Activated CD8-positive, alpha-beta T cell treated with anti-CD3 and anti-CD28 coated beads for 36 hours (primary cell): ENCODE data around the gene SH3BP5L. TPM values are rescaled to one million over a fixed set of nuclear protein-coding genes. Genes with fewer than 3 reads are reported as not detected.

Source experiments
- ATAC-seq: fragments of 200-7000 bp; cut with Tn5 transposase; one replicate; pipeline ENCODE4 v1.10.0; 2021; ENCODE audit warnings: mild to moderate bottlenecking, moderate library complexity
- CTCF ChIA-PET: fragments of 350-600 bp; sonication (Branson Sonifier 250); formaldehyde crosslinking; loops from one replicate; lab custom pipeline; 2021; ENCODE audit warnings: antibody characterized with exemption; lab: Charles Lee
- POLR2A ChIA-PET: fragments of 350-600 bp; sonication (Branson Sonifier 250); formaldehyde crosslinking; loops from one replicate; lab custom pipeline; 2021; ENCODE audit warnings: antibody characterized with exemption; lab: Charles Lee
- DNase-seq: peaks from one replicate; pipeline ENCODE4 v3.0.0-alpha.2; 2020
- H3K27ac Mint-ChIP-seq: one replicate; pipeline ENCODE4 v1.8.0; 2021; ENCODE audit warnings: mild to moderate bottlenecking, mixed read lengths
- H3K27me3 Mint-ChIP-seq: one replicate; pipeline ENCODE4 v1.8.0; 2021; ENCODE audit warnings: mixed read lengths
- H3K36me3 Mint-ChIP-seq: one replicate; pipeline ENCODE4 v1.8.0; 2021; ENCODE audit warnings: low read depth, mixed read lengths
- H3K4me1 Mint-ChIP-seq: one replicate; pipeline ENCODE4 v1.8.0; 2021; ENCODE audit warnings: low read depth, mixed read lengths
- H3K4me3 Mint-ChIP-seq: one replicate; pipeline ENCODE4 v1.8.0; 2021; ENCODE audit warnings: mild to moderate bottlenecking, moderate library complexity, mixed read lengths
- H3K9me3 Mint-ChIP-seq: one replicate; pipeline ENCODE4 v1.8.0; 2021; ENCODE audit warnings: mixed read lengths
- CTCF ChIP-seq: fragments of 200-600 bp; IDR thresholded peaks from one replicate; pipeline ENCODE4 v1.8.0; 2022; ENCODE audit warnings: antibody characterized with exemption, mild to moderate bottlenecking
- intact Hi-C: fragments of 100-400 bp; cut with micrococcal nuclease; formaldehyde crosslinking; loops from one replicate; pipeline ENCODE4 v1.10.0; 2022
- total RNA-seq, 2 experiments: library from RNA; stranded (reverse); gene quantifications; one replicate each; pipeline ENCODE4 v1.2.3, GENCODE V29; 2021

The SH3BP5L gene
- total RNA-seq, 2 experiments from 2014 or later: 16.2 to 18.3 TPM

GRCh38 chr1:248825573-248825908 is 174 bp downstream of the SH3BP5L start:
- Mint-ChIP-seq H3K4me3 (peak overlapping the region; percentile 83), H3K27ac (peak overlapping the region; percentile 100), H3K27me3 (no peaks in the 10 kb centered on the region), H3K4me1 (peaks cover 52% of the 10 kb centered on the region), H3K36me3 (peaks cover 12% of the 10 kb centered on the region), H3K9me3 (no peaks in the 10 kb centered on the region)
- TF ChIP-seq CTCF: no peak
- intact Hi-C loops: no loop called here
- ChIA-PET POLR2A (interaction anchor here (1.0 to 4.5 kb wide), 6 partner anchors 8 to 83 kb away, joined by 3 to 45 read pairs (median 4); partner anchors contain the start of genes ZNF672 and ZNF692), CTCF (interaction anchor here (0.7 to 4.8 kb wide), 14 partner anchors 12 to 204 kb away, joined by 3 to 56 read pairs (median 4); partner anchors contain the start of genes ZNF672 and ZNF692)
- ATAC-seq: peak; percentile 4
- no peak for DNase-seq

GRCh38 chr1:248825136-248825535 is 579 bp downstream of the SH3BP5L start:
- Mint-ChIP-seq H3K27me3 (no peaks in the 10 kb centered on the region), H3K4me3 (peak overlapping the region; percentile 83), H3K27ac (peak overlapping the region; percentile 100), H3K9me3 (no peaks in the 10 kb centered on the region), H3K4me1 (peaks cover 55% of the 10 kb centered on the region), H3K36me3 (peaks cover 16% of the 10 kb centered on the region)
- CTCF ChIA-PET: interaction anchor here (0.7 to 3.8 kb wide), 6 partner anchors 14 to 203 kb away, joined by 3 to 13 read pairs (median 4); no protein-coding TSS in a partner anchor
- POLR2A ChIA-PET: interaction anchor here (1.2 to 4.5 kb wide), 4 partner anchors 8 to 84 kb away, joined by 3 to 45 read pairs (median 4); partner anchors contain the start of gene ZNF672
- no peak for TF ChIP-seq CTCF
- intact Hi-C loops: no loop called here
- DNase-seq (no peak), ATAC-seq (no peak)

- H3K4me3 Mint-ChIP-seq: peak overlapping the region; percentile 83
- DNase-seq: no peak
- intact Hi-C loops: no loop called here
- ChIA-PET CTCF (interaction anchor here (0.7 to 3.8 kb wide), 4 partner anchors 14 to 202 kb away, joined by 3 to 13 read pairs (median 4); no protein-coding TSS in a partner anchor), POLR2A (interaction anchor here (4.5 kb wide), 1 partner anchor 13 kb away, joined by 45 read pairs; the partner anchor contains the start of gene ZNF672)
- no peaks in the 10 kb centered on the region for H3K9me3 Mint-ChIP-seq
- no peaks in the 10 kb centered on the region for H3K27me3 Mint-ChIP-seq
- ATAC-seq: no peak
- H3K27ac Mint-ChIP-seq: peak overlapping the region; percentile 100
- H3K4me1 Mint-ChIP-seq: peaks cover 58% of the 10 kb centered on the region
- TF ChIP-seq CTCF: no peak
- peaks cover 18% of the 10 kb centered on the region for H3K36me3 Mint-ChIP-seq
Observed at GRCh38 chr1:248824701-248825100, 1.0 kb downstream of the SH3BP5L start.

GRCh38 chr1:248824301-248824700 is 1.4 kb downstream of the SH3BP5L start:
- Mint-ChIP-seq H3K4me1 (peaks cover 59% of the 10 kb centered on the region), H3K4me3 (peak overlapping the region; percentile 83), H3K27ac (peak overlapping the region; percentile 58), H3K36me3 (peaks cover 18% of the 10 kb centered on the region), H3K9me3 (no peaks in the 10 kb centered on the region), H3K27me3 (no peaks in the 10 kb centered on the region)
- ATAC-seq: no peak
- ChIA-PET POLR2A (no interaction called here), CTCF (interaction anchor here (0.7 to 3.8 kb wide), 3 partner anchors 15 to 201 kb away, joined by 3 to 13 read pairs (median 4); no protein-coding TSS in a partner anchor)
- intact Hi-C loops: no loop called here
- no peak for DNase-seq
- no peak for TF ChIP-seq CTCF

GRCh38 chr1:248823517-248824001 is 2.2 kb downstream of the SH3BP5L start:
- H3K4me3 Mint-ChIP-seq: peak overlapping the region; percentile 5
- ChIA-PET POLR2A (no interaction called here), CTCF (no interaction called here)
- H3K27ac Mint-ChIP-seq: no peak overlapping the region
- TF ChIP-seq CTCF: no peak
- peaks cover 66% of the 10 kb centered on the region for H3K4me1 Mint-ChIP-seq
- H3K27me3 Mint-ChIP-seq: no peaks in the 10 kb centered on the region
- intact Hi-C loops: no loop called here
- H3K9me3 Mint-ChIP-seq: no peaks in the 10 kb centered on the region
- peaks cover 22% of the 10 kb centered on the region for H3K36me3 Mint-ChIP-seq
- ATAC-seq (no peak), DNase-seq (no peak)
